NCI-H82 treated with DMSO at 0.1 percent for 48 hours (cell line): ENCODE results near the gene WFS1.

Experiments used
- DNase-seq: peaks from one replicate; lab custom pipeline; 2025; ENCODE audit not compliant: unreplicated experiment; lab: John Stamatoyannopoulos, UW

The WFS1 gene

DNA sequence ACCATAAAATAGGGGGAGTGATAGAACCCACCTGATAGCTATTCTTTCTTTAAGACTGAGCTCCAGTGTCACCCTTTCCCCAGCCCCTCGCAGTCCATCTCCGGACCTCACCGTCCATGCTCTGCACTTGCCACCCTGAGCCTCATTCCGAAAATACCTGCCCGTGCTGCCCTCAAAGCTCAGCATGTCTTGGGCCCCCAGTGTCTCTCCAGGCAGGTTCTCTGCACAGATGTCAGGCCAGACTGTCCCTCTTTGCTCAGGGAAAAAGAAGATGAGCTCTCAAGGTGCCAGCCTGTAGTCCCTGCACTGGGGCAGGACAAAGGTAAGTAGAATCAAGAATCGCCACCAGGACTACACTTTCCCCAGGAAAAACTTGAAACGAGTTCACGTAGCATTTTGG lies 9.8 kb upstream of the WFS1 start:
- no peak for DNase-seq

DNA sequence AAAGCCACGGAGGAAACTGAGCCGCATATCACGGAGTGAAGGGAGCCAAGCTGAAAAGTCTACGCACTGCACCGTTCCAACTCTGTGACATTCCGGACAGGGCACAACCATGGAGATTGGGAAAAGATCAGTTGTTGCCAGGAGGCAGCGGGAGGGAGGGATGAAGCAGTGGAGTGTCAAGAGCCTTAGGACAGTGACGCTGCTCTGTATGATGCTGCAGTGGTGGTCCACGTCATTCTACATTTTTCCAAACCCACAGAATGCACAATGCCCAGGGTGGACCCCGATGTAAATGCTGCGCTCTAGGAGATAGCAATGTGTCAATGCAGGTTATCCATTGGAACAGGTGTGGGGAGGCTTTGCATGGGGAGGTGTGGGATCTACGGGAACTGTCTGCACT lies 7.5 kb upstream of the WFS1 start:
- no peak for DNase-seq

DNA sequence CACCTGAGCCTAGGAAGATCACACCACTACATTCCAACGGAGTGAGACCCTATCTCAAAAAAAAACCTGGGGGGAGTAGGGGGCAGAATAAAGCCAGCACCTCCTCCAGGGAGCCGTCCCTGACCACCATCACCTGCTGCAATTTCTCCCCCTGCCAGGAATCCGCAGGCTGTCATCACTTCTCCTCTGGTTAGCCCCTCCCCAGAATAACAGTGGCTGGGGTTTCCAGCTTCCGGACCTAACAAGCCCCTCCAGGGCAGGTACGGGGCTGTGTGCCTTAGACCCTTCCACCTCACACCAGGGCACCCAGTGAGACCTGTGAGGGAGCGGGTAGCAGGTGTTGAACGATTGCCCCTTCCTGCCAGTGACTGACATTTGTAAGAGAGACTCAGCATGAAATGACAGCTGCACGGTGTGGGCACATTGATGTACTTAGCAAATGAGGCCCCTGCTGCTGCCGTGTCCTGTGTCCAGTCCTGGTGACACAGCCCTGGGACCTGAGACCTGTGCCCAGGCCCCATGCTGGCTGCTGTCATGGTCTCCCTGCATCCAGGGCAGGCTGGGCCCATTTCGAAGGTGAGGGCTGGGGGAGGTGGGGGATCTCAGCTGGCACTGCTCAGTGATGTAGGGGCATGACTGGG lies 6.7 kb upstream of the WFS1 start:
- no peak for DNase-seq

DNA sequence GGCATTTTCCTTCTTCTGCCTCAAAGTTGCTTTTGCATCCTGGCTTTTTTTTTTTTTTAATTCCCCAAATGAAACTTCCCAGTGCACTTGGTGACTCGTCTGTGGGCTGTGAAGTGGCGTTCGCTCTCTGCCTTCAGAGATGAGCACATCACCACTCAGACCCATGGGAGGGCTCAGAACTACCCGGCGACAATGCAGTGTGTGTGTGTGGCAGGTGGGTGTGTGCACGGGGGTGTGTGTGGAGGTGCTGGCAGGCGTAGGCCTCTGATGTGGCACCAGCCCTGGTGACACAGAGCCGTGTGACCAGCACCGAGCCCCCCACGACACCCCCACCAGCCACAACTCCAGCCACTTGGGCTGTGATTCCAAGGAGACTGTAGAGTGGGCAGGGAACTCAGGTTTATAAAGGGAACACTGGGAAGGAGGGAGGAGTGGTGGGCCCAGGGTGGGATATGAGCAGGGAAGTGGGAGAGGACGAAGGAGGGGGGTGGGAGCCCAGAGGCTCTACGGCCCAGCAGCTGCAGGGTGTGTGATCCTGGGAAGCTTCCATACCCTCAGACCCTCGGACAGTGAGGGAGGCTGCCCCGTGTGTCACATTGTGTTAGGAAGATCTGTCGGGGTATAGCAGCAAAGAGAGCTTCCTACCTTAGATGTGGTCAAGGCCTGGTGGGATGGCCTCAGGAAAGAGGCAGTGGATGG lies 6.0 kb upstream of the WFS1 start:
- no peak for DNase-seq

DNA sequence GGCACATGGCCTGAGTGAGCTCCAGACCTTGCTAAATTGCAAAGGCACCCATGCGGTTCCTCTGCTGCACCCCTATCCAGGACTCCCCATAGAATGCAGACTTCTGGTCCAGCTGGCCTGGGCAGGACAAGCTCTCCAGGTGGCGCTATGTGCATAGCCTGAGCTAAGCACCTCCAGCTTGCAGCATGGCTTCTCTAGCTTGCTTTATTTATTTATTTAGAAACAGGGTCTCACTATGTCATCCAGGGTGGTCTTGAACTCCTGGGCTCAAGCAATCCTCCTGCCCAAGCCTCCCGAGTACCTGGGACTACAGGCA lies 5.5 kb upstream of the WFS1 start:
- DNase-seq, result no peak

DNA sequence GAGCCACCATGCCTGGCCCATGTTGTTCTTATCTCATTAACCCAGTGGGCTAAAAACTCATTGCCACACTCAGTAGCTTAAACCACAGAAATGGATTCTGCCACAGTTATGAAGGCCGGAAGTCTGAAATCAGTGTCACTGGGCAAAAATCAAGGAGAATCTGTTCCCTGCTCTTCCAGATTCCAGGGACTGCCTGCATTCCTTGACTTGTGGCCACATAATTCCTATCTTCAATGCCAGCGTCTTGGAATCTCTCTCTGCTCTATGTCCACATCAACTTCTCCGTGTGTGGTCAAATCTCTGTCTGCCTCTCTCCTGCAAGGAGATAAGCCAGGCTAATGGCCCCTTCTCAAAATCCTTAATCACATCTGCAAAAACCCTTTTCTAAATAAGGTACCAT lies 4.1 kb upstream of the WFS1 start:
- DNase-seq, result no peak

DNA sequence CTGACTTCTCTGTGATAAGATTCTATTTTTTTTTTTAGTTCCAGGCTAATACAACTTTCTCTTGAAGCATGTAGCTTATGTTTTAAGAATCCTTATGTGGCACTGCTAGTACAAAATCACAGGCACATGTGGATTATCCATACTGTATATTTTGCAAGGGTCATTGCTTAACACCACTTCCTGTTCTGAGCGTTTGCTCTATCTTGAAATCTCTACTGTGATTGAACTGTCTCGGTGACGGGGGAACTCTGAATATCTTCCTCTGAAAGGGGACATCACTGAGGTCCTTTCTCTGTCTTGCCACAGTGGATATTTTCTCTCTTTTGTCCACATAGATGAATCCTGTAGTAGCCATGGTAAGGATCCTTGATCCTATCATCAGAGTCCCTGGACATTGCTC lies 2.1 kb upstream of the WFS1 start:
- no peak for DNase-seq

DNA sequence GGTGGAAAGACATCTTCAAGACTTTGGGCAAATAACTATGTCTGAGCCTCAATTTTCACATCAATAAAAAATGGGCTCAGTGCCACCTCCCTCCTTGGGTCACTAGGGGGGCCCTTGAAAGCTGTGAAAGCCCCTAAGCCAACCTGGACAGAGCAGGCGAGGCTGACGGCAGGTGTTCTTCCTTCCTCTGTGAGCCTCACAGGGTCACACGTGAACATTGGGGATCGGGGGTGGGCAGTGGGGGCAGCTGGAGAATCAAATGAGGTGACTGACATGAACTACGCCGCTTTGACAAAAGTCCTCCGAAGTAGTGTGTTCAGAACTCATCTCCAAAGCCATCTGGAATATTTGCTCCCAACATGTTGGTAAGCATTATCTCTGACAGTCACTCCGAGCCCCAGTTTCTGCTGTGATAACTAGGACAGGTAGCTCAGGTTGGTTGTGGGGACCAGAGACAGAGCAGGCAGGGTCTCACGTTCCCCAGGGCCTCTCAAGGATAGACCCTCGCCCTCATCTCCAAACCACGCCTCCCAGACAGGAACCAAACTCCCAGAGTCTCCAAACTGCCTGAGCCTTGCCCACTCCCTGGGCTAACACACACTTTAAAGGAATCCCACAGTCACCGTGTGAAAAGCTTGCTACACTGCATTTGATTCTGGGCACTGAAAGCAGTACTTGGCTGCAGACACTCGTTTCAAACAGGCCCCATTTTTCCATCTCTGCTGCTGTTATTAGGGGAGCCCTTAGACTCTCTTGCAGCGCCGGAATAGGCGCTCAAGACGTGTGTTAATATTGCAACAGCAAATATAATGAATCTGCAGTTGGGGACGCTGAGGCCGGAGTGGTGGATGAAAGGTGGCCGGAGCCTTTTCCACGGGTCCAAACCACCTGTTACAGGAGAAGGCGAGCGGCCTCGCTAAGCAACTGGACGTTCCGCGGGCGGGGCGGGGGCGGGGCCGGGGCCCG lies 717 bp upstream of the WFS1 start:
- no peak for DNase-seq

DNA sequence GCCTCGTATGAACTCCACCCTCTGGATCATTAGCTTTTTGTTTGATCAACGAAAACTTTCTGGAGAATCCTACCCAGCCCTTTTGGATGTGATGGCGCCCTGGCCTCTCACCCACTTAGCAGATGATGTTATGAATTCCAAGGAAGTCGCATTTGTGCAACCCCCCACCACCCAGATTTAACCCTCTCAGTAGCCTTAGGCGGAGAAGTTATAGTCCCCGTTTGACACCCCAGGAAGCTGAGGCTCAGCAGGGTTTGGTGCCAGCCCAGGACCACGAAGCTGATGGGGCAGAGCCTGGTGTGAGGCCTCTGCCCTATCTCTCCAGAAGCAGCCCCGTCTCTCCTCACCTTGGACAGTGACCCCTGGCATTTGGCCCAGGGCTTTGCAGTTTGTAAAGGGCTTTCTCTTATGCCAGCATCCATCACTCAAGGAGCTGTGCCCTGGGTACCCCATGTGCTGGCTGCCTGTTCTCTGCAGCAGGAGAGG lies 1.0 kb downstream of the WFS1 start:
- DNase-seq, result no peak

DNA sequence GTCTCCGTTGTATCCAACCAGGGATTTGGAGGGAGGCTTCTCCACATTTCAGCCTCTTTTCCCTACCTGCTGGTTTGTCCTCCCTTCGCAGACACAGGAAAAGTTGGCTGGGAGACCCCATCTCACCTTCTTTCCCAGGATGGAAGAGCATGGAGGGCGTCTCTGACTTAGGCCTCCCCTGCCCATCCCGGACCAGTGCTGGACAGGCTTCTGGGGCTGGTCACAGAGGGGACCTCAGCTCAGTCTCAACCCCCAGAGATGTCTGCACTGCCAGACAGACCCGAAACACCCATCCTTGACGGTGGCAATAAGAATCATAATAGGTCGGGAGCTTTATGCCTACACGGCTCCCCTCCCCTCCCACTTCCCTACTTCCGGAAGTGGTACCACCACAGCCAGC lies 1.6 kb downstream of the WFS1 start:
- DNase-seq, result no peak

DNA sequence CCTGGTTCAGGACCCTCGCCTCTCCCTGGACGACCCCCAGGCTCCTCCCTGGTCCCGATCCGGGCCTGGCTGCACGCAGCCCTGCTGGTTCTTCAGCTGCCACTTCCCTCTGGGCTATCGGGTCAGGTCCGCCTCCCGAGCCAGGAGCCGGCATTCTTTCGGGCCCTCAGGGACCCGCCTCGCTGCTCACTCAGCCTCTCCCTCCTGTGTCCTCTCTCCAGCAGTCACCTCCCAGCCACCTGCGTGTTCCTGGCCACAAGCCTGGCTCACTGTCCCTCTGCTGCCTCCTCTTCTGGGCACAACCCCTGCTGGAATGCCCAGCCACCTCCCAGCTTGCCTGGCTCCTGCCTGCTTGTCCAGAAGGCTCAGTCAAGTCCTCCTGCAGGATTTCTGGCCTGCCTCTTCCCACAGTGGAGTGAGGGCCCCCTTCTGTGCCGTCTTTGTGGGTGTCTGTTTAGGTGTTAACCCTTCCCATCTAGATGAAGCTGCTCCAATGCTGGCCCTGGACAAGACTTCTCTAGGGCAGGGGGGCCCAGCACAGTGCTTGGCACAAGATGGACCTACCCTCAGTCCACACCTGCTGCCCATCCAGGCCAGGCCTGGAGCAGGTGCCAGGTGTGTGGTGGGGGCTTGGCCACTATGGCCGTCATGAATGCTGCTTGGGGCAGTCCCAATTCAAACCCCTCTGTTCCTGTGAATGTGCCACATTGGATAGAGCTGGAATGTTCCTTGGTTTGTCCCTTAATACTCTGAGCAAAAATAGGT lies 2.2 kb downstream of the WFS1 start:
- DNase-seq, result no peak

DNA sequence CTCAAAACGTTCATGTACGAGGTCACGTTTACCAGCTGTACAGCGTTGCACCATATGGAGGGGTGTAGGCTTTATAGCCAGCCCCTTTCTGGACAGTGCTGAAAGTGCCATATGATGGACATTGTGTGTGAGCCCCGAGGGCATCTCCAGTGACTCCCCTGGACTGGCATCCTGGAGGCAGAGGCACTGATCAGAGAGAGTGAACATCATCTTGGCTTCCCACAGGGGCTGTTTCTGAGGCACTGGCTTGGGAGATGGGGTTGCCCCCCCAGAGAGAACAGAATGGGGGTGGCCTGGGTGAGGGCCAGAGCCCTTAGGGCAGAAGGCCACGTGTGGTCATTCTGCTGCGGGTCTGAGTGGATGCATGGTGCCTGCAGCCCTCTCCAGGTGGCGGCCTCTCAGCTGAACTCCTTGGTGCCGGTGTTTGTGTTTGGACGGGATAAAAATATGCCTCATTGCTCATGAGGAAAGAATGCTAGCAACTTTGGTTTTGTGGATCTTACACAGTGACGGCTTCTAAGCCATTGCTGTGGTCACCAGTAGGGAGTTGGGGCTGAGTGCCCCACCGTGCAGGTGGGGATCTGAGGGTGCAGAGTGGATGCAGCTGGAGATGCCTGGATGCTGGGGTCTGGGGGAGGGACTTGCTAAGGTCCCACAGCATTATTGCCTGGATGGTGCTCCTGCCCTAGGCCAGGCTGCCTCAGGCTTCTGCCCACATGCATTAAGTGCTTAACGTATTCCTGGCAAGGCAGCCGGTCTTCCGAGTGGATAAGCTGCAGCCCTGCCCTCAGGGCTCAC lies 3.4 kb downstream of the WFS1 start:
- DNase-seq, result no peak

DNA sequence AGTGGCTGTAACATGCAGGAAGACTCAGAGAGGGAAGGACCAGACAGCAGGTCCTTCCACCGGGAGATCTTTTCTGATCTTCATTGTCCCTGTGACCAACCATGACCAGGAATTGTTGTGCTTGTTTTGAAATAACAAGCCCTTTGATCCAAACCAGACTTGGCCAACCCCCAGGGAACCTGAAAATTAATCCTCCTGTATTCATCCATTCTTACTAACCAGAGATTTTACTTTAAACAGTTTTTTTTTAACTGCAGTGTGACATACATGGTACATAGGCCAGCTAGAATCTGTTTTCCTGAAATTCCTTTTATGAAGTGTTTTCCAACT lies 4.0 kb downstream of the WFS1 start:
- DNase-seq, result no peak

DNA sequence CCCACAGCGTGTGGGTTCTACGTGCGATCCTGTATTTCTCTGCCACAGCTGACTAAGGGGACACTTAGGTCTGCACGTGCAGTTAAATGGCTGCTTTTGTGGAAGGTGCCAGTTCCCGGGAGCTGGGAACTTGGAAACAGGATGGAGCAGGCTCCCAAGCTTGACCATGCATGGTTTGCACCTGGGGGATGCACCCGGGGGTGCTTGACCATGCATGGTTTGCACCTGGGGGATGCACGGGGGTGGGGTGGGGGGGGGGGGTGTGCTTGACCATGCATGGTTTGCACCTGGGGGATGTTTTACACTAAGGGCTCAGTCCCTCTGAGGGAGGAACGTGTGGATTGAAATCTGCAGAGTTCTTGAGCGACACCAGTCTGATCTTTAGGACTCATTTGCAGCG lies 5.7 kb downstream of the WFS1 start:
- no peak for DNase-seq

DNA sequence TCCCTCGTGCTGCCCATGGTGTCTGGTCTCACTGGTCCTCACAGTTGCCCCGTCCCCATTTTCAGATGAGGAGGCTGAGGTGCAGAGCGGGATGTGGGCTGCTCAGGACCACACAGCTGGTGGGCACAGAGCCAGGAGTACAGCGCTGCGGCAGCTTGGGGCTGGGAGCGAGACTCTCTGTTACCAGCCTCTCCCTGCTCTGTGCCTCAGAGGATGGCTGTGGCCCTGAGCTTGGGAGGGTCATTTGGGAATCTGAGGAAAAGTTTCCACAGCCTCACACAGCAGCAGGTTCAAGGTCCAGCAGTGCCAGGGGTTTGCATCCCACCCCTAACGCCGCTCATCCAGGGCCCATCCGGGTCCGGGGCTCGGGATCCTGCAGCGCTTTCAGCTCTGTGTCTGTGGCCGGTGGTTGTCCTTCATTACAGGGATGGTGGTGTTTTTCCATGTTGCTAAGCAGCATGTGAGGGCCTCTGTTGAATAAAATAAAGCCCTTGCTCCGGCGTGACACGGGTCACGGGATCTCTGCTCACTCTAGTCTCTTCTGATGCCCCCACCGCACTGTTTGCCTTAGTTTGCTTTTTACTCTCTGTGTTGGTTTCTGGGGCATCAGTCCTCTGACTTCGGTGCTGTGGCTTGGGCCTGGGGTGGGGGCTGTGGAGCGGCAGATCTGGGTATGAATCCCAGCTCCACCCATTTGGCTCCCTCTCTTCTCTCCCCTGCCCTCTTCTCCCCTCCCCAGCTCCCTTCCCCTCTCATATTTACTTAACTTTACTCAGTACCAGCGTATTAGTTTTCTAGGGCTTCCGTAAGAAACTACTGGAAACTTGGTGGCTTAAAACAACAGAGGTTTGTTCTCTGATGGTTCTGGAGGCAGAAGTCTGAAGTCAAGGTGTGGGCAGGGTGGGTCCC lies 6.5 kb downstream of the WFS1 start:
- DNase-seq, result no peak

DNA sequence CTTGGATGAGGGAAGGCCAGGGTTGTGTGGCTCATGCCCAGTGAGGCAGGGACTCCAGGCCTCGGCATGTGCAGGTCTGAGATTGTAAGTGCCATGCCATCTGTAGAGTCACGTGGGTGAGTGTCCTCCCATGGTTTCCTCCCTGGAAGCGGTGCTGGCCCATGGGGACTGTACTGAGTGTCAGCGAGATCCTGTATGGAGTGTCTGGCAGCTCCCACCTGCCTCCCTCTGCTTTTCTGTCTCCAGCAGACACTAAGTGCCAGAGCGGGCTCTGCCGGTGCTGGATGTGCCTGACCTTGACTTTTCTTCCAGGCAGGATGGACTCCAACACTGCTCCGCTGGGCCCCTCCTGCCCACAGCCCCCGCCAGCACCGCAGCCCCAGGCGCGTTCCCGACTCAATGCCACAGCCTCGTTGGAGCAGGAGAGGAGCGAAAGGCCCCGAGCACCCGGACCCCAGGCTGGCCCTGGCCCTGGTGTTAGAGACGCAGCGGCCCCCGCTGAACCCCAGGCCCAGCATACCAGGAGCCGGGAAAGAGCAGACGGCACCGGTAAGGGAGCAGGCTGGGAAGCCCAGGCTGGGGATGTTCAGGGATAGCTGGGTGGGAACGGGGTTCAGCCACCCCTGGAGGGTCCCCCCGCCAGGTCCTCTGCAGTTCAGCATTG lies 7.6 kb downstream of the WFS1 start:
- DNase-seq, result no peak

DNA sequence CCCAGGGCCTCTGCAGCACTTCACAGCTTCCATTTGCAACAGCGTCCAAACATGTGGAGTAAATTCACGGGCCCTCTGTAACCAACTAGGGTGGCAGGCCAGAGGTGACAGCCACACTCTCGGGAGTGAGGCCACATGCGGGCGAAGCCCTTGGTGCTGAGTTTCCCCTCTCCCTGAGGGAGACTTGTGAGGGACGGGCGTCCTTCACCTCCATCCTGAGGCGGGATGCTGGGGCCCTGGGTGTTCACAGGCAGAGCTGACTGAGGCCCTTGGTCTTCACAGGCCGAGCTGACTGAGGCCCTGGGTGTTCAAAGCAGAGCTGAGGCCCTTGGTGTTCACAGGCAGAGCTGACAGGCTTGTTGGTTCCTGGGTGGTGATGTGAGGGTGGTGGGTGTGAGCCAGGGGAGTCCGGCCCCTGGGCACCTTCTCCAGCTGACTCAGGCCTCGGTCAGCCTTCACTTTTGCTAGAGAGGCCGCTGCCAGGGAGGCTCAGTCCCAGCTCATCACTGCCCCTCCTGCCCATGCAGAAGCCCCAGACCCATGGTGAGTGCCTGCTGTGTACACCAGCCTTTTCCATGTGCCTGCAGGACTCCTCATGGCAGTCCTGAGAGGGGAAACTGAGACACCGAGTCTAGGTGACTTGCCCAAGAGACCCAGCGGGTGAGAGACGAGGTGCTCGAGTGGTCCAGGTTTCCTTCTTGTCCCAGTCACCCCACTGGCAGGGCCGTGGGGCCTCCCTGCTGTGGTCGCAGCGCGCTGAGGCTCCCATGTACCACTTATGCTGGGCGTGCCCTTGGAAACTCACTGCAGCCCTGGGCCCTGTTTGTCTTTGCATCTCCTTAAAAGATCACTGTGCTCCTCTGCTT lies 8.5 kb downstream of the WFS1 start:
- DNase-seq, result no peak

DNA sequence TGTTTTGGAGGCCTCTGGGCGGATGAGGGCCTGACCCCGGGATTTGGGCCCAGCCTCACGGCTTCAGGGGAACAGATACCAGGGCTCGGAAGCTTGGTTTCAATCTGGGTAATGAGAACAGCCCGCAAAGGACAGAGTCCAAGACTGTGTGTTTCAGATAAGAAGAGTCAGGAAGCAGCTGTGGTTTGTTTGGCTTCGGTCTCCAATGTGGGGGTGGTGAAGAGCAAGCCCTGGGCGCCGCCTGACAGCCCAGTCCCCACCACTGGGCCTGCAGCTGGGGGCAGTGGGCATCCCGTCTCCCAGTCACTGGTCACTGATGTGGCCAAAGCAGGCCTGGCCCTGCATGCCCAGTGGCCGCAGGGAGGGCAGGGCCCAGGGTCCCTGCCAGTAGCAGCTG lies 9.1 kb downstream of the WFS1 start:
- DNase-seq, result no peak
